ENCODE measurements around the gene PELI1.
"Not testable (repeated sequence)": the region's sequence is repeated elsewhere in the genome, so short reads cannot be mapped to it uniquely, and the experiment has no call there.

The PELI1 gene

DNA sequence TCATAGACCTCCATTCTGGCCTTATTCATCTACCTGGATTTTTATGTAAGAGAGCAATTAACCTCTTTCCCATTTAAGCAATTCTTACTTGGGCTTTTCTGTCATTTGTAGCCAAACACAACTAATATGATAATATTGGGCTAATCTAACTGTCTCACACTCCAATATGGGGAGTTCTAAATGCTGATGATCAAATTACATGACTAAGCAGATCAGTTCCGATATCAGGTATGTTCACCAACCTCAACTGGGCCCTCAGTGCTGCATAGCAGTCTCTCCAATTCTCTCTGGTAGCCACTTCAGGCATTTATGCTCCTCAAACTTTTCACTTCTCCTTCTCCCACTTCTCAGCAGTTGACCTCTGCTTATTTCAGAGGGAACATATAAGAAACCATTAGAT, 64.0 kb downstream of the PELI1 start:
- DNase-seq = no peak

DNA sequence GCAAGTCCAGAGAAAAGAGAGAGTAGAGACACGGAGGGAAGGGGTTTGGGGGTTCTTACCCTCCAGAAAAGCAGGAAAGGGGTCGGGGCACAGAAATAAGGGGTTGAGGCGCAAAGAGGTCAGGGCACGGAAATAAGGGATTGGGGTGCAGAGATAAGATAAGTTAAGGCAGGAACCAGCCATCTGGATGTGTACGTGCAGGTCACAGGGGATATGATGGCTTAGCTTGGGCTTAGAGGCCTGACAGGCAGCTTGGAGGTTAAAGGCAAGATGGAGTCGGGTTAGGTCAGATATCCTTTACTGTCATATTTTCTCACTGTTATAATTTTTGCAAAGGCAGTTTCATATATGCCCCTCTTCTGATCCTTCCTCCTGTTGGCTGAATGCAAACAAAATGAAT, 64.5 kb downstream of the PELI1 start:
- not testable (repeated sequence) for DNase-seq

DNA sequence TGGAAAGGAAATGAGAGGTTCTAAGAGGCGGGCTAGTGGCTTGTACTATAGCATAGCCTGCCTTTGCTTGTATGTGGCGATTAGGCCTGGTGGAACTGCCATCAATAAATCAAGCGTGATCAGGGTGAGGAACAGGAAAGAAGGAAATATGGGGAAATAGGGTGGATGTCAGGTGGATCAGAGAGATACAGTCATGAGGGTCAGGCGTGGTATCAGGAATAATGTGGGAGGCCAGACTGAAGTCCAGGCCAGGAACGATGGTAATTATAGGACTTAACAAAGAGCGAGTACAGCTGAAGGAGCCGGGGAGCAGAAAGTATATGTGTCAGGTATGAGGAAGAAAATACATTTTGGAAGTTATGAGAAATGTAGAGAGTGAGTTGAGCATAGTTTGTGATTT, 67.4 kb downstream of the PELI1 start:
- not testable (repeated sequence) for DNase-seq

DNA sequence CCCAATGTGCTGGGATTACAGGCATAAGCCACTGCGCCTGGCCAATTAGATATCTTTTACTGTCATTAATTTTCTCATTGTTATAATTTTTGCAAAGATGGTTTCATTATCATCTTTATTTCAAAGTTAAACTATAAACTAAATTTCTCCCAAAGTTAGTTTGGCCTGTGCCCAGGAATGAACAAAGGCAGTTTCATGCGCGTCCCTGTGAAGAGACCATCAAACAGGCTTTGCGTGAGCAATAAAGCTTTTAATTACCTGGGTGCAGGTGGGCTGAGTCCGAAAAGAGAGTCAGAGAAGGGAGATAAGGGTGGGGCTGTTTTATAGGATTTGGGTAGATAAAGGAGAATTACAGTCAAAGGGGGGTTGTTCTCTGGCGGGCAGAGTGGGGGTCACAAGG, 69.6 kb downstream of the PELI1 start:
- not testable (repeated sequence) for DNase-seq

DNA sequence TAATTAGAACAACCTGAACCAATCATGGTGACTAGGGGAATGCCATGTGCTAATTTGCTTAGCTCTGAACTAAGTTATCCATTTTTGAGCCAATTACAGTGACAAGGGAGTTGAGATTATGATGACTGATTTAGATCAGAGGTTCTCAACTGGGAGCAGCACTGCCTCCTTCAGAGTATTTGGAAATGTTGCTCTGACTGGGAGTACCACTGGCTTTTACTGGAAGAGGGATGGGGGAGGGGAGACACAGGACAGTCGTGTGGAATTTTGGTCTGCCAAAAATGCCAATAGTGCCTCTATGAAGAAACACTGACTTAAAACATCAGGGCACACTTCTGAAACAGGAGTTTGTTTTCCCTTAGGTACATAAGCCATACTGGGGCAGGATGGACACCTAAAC, 76.9 kb downstream of the PELI1 start:
- no peak for DNase-seq

DNA sequence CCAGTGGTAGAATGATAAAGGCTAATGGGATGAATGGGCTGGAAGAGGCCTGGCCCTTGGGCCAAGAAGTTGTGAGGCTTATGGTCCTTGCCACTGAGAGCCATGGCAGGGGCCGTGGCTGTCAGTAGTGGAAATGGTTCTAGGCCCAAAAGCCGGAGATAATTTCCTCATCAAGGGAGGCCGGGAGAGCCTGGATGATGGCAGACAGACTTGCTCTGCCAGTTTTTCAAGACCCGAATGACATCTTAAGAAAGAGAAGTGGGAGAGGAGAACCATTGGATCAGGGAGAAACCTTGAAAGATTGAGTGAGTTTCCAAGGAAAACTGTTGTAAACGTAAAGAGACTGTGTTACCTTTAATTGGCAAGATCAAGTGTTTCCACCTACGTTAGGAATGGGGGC, 78.7 kb downstream of the PELI1 start:
- no peak for DNase-seq

DNA sequence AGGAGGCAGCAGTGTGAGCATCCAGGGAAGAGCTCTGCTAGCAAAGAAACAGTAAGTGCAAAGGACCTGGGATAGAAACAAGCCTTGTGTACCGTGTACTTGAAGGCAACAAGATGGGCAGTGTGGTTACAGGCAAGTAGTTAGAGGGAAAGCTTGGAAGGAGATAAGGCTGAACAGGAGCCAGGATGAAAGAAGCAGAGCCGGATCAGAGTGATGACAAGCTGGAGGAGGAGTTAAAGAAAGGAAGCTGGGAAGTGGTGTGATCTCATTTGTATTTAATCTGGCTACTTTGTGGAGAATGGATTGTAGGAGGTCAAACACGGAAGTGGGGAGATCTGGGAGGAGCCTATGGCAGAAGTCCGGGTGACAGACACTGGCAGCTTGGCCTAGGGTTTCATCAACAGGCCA, 80.3 kb downstream of the PELI1 start:
- DNase-seq = no peak

DNA sequence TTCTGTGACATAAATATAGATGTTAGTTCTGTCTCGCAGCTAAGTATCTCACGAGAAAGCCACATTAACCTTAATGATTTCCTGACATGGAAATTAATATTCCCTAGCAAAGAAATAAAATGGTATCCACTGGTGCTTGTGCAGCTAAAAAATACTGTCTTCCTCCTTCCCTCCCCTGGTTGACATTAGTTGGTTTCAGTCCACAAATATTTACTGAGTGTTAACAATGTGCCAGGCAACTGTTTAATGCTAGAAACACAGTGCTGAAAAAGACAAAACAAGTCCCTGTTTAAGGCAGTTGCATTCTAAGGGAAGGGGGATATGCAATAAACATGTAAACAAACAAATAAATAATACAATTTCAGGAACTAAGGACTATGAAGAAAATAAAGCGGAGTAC, 80.8 kb downstream of the PELI1 start:
- DNase-seq = no peak

DNA sequence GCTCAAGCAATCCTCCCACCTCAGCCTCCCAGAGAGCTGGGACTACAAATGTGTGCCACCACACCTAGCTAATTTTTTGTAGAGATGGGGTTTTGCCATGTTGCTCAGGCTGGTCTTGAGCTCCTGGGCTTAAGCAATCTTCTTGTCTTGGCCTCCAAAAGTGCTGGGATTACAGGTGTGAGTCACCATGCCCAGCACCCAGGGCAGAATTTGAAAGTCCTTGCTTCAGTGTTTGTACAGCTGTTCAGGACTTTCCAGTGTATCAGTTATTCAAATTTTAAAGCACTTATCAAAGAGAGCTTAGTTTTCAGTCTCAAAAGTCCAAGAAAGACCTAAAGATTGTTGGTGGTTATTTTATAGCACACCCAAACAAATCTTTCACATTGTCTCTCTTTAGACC, 81.4 kb downstream of the PELI1 start:
- DNase-seq = no peak

DNA sequence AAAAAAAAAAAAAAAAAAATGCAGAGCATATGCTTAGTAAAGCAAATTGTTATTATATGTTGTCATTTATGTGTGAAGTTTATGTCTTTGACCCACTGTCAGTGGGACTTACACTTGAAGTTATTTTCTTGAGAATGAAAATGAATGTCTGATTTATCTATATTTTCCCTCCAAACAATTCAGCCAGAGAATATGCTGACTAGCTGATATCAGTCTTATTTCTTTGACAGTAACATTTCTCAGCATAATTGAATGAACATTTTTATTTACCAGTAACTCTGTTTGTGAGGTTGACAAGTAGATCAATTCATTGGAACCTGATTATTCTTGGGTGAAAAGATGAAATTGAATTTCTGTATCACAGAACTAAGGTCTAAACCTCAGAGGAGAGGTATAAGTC, 85.0 kb downstream of the PELI1 start:
- no peak for DNase-seq

DNA sequence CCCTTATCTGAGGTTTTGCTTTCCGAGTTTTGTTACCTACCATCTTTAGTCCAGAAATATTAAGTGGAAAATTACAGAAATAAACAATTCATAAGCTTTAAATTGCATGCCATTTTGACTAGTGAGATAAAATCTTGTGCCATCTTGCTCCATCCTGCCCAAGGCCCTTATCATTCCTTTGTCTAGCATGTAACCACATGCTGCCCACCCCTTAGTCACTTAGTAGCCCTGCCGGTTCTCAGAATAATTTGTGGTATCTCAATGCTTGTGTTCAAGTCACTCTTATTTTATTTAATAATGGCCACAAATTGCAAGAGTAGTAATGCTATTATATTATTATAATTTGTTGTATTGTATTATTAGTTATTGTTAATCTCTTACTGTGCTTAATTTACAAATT, 88.2 kb downstream of the PELI1 start:
- DNase-seq = no peak

DNA sequence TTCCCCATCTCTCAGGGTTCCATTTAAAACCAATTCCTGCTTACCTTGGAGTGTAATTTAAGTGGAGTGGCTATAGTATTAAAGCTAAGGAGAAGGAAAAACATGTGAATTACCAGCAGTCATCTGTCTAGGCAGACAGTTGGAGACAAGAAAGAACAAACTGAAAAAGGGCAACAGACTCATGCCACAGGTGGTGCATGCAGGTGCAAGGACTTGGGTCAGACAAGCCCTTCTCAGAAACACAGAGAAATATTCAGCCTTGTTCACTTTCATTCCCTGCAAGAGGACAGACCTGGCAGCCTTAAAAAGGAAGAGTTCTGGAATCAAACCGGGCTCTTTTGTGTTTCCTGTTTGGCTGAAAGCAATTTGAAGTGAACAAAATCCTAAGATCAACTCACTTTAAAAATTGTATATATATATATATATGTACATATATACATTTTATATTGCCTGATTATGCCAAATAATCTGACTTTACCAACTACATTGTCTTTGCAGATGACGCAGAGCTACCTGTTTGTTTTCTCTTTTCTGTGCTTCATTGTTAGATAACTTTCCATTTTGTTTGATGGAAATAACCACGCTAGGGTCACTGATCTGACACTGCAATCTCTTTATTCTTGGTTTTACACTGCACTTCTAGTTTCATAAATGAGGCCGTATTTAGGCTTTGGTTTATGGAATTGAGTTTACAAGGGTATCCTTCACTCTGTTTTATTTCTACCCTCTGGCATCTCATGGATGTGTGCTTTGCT, 89.9 kb downstream of the PELI1 start:
- no peak for DNase-seq

DNA sequence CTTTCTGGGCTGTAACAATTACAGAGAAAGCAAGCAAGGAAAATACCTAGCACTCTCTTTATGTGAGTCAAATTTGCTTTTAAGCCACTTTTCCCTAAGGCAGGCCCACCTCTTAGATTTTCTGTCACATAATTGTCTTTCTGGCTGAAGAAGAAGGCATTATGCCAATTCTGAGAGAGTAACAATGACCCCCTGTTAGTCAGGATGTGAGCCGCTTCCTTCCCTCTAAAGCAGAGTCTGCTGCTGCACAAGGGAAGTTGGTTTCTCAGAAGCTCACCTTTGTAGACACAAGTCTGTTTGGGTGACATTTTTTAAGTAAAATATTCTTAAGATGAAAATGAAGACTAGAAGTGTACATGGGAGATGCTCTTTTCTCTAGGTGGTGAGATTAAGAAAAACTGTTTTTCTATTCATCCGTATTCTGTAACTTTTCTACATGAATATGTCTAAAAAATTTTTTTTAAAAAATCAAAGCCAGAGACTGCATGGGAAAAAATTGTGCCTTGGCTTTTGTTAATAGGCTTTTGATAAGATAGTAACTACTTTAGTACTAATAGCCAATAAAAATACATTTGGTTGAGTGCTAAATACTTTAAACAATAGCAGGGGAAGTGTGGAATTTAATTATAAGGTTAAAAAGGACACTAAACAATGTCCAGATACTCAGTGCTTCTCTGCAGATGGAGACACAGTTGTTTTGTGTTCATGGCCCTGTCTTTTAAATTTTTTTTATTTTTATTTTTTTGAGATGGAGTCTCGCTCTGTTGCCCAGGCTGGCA, 91.6 kb downstream of the PELI1 start:
- DNase-seq = no peak

DNA sequence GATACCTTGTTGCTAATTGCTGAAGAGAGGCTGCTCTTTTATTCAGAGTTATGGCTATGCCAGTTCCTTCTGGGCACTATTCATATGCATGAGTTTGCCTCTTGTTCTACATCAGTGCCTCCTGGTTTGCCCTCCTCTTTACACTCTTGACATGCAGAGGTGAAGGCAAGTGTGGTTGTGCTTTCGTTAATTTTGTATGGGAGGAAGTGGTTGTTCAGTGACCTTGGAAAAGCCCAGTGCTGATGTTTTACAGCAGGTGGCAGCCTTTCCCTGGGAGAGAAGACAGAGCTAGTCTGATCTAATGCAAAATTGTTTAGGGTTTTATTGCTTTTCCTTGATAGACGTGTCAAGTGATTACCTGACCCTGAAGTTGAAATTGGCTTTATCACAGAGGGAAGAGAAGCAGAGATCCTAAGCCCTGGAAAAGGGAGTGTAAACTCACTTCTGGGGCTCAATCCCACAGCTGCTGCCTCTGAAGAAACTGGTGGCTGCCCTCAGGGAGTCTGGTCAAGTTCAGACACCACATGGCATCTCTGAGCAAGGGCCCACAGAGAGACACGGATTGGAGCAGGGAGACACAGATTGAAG, 94.5 kb downstream of the PELI1 start:
- DNase-seq = peak; percentile 56

DNA sequence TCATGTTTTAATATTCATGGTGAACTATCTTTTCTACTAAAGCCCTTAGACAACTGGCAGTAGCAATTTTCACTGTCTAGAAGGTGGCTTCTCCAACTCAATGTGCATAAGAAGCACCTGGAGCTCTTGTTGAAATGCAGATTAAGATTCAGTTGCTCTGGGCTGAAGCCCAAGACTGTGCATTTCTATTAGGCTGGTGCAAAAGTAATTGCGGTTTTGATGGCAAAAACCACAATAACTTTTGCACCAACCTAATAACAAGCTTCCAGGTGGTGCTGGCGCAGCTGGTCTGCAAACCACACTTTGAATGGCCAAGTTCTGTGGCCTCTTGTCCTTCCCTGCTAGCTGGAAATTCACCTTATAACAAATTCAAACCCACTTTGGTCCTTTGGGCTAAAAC, 98.3 kb downstream of the PELI1 start:
- no peak for DNase-seq

Measured in NCI-H2171 treated with DMSO at 0.1 percent for 48 hours (cell line).